RKO (cell line): Measurements from ENCODE around the gene MRPL52.
"Not testable (repeated sequence)": the region's sequence is repeated elsewhere in the genome, so short reads cannot be mapped to it uniquely, and the experiment has no call there.

Source experiments
- DNase-seq: peaks from one replicate; pipeline ENCODE4 v3.0.0-alpha.2; 2016; ENCODE audit warnings: low spot score

The MRPL52 gene

GRCh38 chr14:22854963-22855724 is 25.5 kb downstream of the MRPL52 start:
- no peak for DNase-seq

GRCh38 chr14:22856428-22856827 is 26.7 kb downstream of the MRPL52 start:
- DNase-seq: no peak

- DNase-seq: not testable (repeated sequence)
These were observed 30.7 kb downstream of the MRPL52 start for GRCh38 chr14:22860377-22860776.

GRCh38 chr14:22861651-22862050 is 32.0 kb downstream of the MRPL52 start:
- DNase-seq: no peak

GRCh38 chr14:22864979-22865378 is 35.3 kb downstream of the MRPL52 start:
- no peak for DNase-seq

- DNase-seq: no peak
These were observed 36.0 kb downstream of the MRPL52 start for GRCh38 chr14:22865424-22866405.

- no peak for DNase-seq
These were observed 37.2 kb downstream of the MRPL52 start for GRCh38 chr14:22866874-22867273.

- no peak for DNase-seq
These were observed 41.1 kb downstream of the MRPL52 start for GRCh38 chr14:22870811-22871223.

GRCh38 chr14:22871224-22872032 is 41.7 kb downstream of the MRPL52 start, which contains the start of gene LRP10:
Gene LRP10, plus strand, starts transcription at chr14:22871740. Its CDS starts 564 bp downstream, at chr14:22872304.
- peak; percentile 95 for DNase-seq

GRCh38 chr14:22872033-22872832 is 42.5 kb downstream of the MRPL52 start:
- peak; percentile 87 for DNase-seq

- no peak for DNase-seq
These were observed 43.3 kb downstream of the MRPL52 start for GRCh38 chr14:22872833-22873520.

GRCh38 chr14:22875003-22875747 is 45.5 kb downstream of the MRPL52 start:
- DNase-seq: no peak

- DNase-seq: no peak
These were observed 46.1 kb downstream of the MRPL52 start for GRCh38 chr14:22875748-22876319.

- no peak for DNase-seq
These were observed 47.4 kb downstream of the MRPL52 start for GRCh38 chr14:22877000-22877501.

- DNase-seq: no peak
These were observed 48.9 kb downstream of the MRPL52 start for GRCh38 chr14:22878271-22879246.

- no peak for DNase-seq
These were observed 52.4 kb downstream of the MRPL52 start for GRCh38 chr14:22882064-22882463.

GRCh38 chr14:22882529-22883172 is 53.0 kb downstream of the MRPL52 start:
- no peak for DNase-seq
